Gastroesophageal sphincter (tissue), 4 donors: Measurements from ENCODE around the gene SYTL5. TPM values are rescaled to one million over a fixed set of nuclear protein-coding genes. Genes with fewer than 3 reads are reported as not detected.

ENCODE experiments used
- ATAC-seq: fragments of 150-250 bp; one replicate; pipeline ENCODE4 v1.9.1; 2016; ENCODE audit warnings: mild to moderate bottlenecking, moderate library complexity
- H3K27ac ChIP-seq, 4 donors: fragments of 200-600 bp; sonication (generic) in 3 of 4; 1 replicate in 3 of 4; 2 replicates in 1 of 4; pipeline ENCODE4 v1.5.1; 2016 to 2019
- H3K27me3 ChIP-seq: fragments of 200-600 bp; sonication (generic); one replicate; pipeline ENCODE4 v1.5.1; 2019
- H3K36me3 ChIP-seq, 2 donors: fragments of 200-600 bp; sonication (generic); one replicate each; pipeline ENCODE4 v1.5.1; 2019; ENCODE audit warnings: control low read depth in 1 of 2
- H3K4me1 ChIP-seq, 3 donors: fragments of 200-600 bp; sonication (generic); 1 replicate in 2 of 3; 2 replicates in 1 of 3; pipeline ENCODE4 v1.5.1; 2016 to 2019; ENCODE audit warnings: control low read depth in 2 of 3
- H3K4me3 ChIP-seq, 2 donors: fragments of 200-600 bp; sonication (generic); one replicate each; pipeline ENCODE4 v1.5.1; 2019; ENCODE audit warnings: mild to moderate bottlenecking in 1 of 2, moderate library complexity in 1 of 2
- H3K9me3 ChIP-seq, 3 donors: fragments of 200-600 bp; sonication (generic); one replicate each; pipeline ENCODE4 v1.5.1; 2017 to 2019; ENCODE audit warnings: control low read depth in 2 of 3
- CTCF ChIP-seq, 4 experiments: fragments of 200-600 bp in 2 of 4; fragments of 450-650 bp in 2 of 4; sonication (generic) in 1 of 4; IDR thresholded peaks; one replicate each; pipeline ENCODE4 v1.5.1; 2017 to 2019; ENCODE audit warnings: antibody characterized with exemption in 4 of 4, mild to moderate bottlenecking in 2 of 4, moderate library complexity in 2 of 4
- EP300 ChIP-seq: sonication (generic); formaldehyde crosslinking; IDR thresholded peaks from one replicate; pipeline ENCODE4 v1.6.1; 2017; ENCODE audit warnings: antibody characterized with exemption, mild to moderate bottlenecking
- POLR2A ChIP-seq, 2 donors: fragments of 450-650 bp; IDR thresholded peaks; one replicate each; pipeline ENCODE4 v1.6.1; 2017; ENCODE audit warnings: antibody characterized with exemption in 2 of 2, mild to moderate bottlenecking in 2 of 2, moderate library complexity in 1 of 2
- POLR2AphosphoS5 ChIP-seq: sonication (generic); formaldehyde crosslinking; IDR thresholded peaks from one replicate; pipeline ENCODE4 v1.6.1; 2017; ENCODE audit warnings: antibody characterized with exemption
- WGBS, 2 donors: methylation state at CpG; one replicate each; pipeline ENCODE4 v1.1.5; 2018; ENCODE audit warnings: low coverage in 1 of 2; 5-methylcytosine and 5-hydroxymethylcytosine counted together
- total RNA-seq, 4 donors: library from RNA; depleted of rRNA; stranded (reverse); fragments of >200 nt; gene quantifications; one replicate each; pipeline ENCODE4 v1.1.0, GENCODE V29; 2016

Gene SYTL5
- total RNA-seq, 4 donors from 2014 or later, result 0.08 to 1.3 (median 0.13) TPM; not detected in 1

GRCh38 chrX:37998586-37999262 lies 7.6 kb upstream of the SYTL5 start:
- 45 to 68% methylated on average over 3 to 6 of the region's 7 CpGs for WGBS, 2 donors
- no peaks in the 10 kb centered on the region for H3K4me1 ChIP-seq
- ATAC-seq, result no peak

GRCh38 chrX:38000706-38001105 lies 5.6 kb upstream of the SYTL5 start:
- no peaks in the 10 kb centered on the region for H3K9me3 ChIP-seq
- H3K27ac ChIP-seq, result no peak overlapping the region
- H3K27me3 ChIP-seq, result no peaks in the 10 kb centered on the region
- no peak for ATAC-seq
- H3K4me3 ChIP-seq, result no peak overlapping the region
- H3K4me1 ChIP-seq, result no peaks in the 10 kb centered on the region
- no peaks in the 10 kb centered on the region for H3K36me3 ChIP-seq
- TF ChIP-seq POLR2AphosphoS5 (no peak), POLR2A (IDR thresholded peaks at IDR 0.05) (no peak)
- WGBS, 2 donors, result 89 to 100% methylated on average over 2 to 15 of the region's 17 CpGs

More at GRCh38 chrX:37998586-37999262, 7.6 kb upstream of the SYTL5 start:
- Histone ChIP-seq H3K4me3 (no peak overlapping the region), H3K27ac (no peak overlapping the region), H3K36me3 (no peaks in the 10 kb centered on the region), H3K9me3 (no peaks in the 10 kb centered on the region), H3K27me3 (no peaks in the 10 kb centered on the region)
- TF ChIP-seq CTCF (IDR thresholded peaks at IDR 0.05), result no peak
- TF ChIP-seq POLR2A (IDR thresholded peaks at IDR 0.05), result no peak
- TF ChIP-seq POLR2AphosphoS5, result no peak
- TF ChIP-seq EP300, result no peak

GRCh38 chrX:38004046-38004445 lies 2.3 kb upstream of the SYTL5 start:
- no peaks in the 10 kb centered on the region for H3K27me3 ChIP-seq
- no peak overlapping the region for H3K4me3 ChIP-seq
- no peaks in the 10 kb centered on the region for H3K9me3 ChIP-seq
- no peaks in the 10 kb centered on the region for H3K4me1 ChIP-seq
- no peak for TF ChIP-seq CTCF (IDR thresholded peaks at IDR 0.05)
- no peak for TF ChIP-seq POLR2A (IDR thresholded peaks at IDR 0.05)
- no peak for TF ChIP-seq POLR2AphosphoS5
- no peak for TF ChIP-seq EP300
- no peaks in the 10 kb centered on the region for H3K36me3 ChIP-seq
- H3K27ac ChIP-seq, result no peak overlapping the region
- ATAC-seq, result no peak
- 66 to 84% methylated on average over 2 to 3 of the region's 3 CpGs for WGBS, 2 donors

- TF ChIP-seq EP300, result no peak
- TF ChIP-seq CTCF (IDR thresholded peaks at IDR 0.05), result no peak
- TF ChIP-seq POLR2A (IDR thresholded peaks at IDR 0.05), result no peak
- no peak for TF ChIP-seq POLR2AphosphoS5
- Histone ChIP-seq H3K9me3 (no peaks in the 10 kb centered on the region), H3K4me1 (no peaks in the 10 kb centered on the region), H3K27ac (no peak overlapping the region), H3K4me3 (no peak overlapping the region), H3K27me3 (no peaks in the 10 kb centered on the region), H3K36me3 (no peaks in the 10 kb centered on the region)
- ATAC-seq, result no peak
Observed at GRCh38 chrX:38006778-38007177, 425 bp downstream of the SYTL5 start.

GRCh38 chrX:38008658-38009057 lies 2.3 kb downstream of the SYTL5 start:
- no peak for ATAC-seq
- no peaks in the 10 kb centered on the region for H3K9me3 ChIP-seq
- H3K27ac ChIP-seq, result no peak overlapping the region
- no peaks in the 10 kb centered on the region for H3K4me1 ChIP-seq
- H3K27me3 ChIP-seq, result no peaks in the 10 kb centered on the region
- H3K4me3 ChIP-seq, result no peak overlapping the region
- TF ChIP-seq POLR2AphosphoS5, result no peak
- no peaks in the 10 kb centered on the region for H3K36me3 ChIP-seq

GRCh38 chrX:38009641-38010040 lies 3.3 kb downstream of the SYTL5 start:
- no peak for TF ChIP-seq EP300
- no peak for TF ChIP-seq POLR2AphosphoS5
- TF ChIP-seq POLR2A (IDR thresholded peaks at IDR 0.05), result no peak
- TF ChIP-seq CTCF (IDR thresholded peaks at IDR 0.05), result no peak
- no peaks in the 10 kb centered on the region for H3K9me3 ChIP-seq
- no peak overlapping the region for H3K27ac ChIP-seq
- H3K4me1 ChIP-seq, result no peaks in the 10 kb centered on the region
- H3K4me3 ChIP-seq, result no peak overlapping the region
- no peak for ATAC-seq
- no peaks in the 10 kb centered on the region for H3K36me3 ChIP-seq
- no peaks in the 10 kb centered on the region for H3K27me3 ChIP-seq
